OCI-LY7 (cell line): ENCODE results near the gene CDCA5. TPM values are rescaled to one million over a fixed set of nuclear protein-coding genes. Genes with fewer than 3 reads are reported as not detected.

Experiments
- BruUV-seq: library from RNA; stranded (reverse); fragments of 400-500 nt; replicated peaks from 2 replicates; lab custom pipeline; 2021; lab: Mats Ljungman, UMichigan
- CTCF ChIA-PET: fragments of 300-600 bp; sonication (Branson Sonifier 250); formaldehyde crosslinking; loops from one replicate; lab custom pipeline; 2022; ENCODE audit warnings: antibody characterized with exemption; ENCODE audit not compliant: unreplicated experiment; lab: Charles Lee
- POLR2A ChIA-PET: fragments of 300-600 bp; sonication (Branson Sonifier 250); formaldehyde crosslinking; loops from one replicate; lab custom pipeline; 2022; ENCODE audit warnings: antibody characterized with exemption; lab: Charles Lee
- DNase-seq: peaks from one replicate; pipeline ENCODE4 v3.0.0-alpha.2; 2015; ENCODE audit warnings: low spot score
- H2AFZ ChIP-seq: fragments of 200-600 bp; sonication (generic), shearing (Covaris generic); 2 replicates; pipeline ENCODE4 v1.6.1; 2014; ENCODE audit warnings: mild to moderate bottlenecking, antibody characterized with exemption, low read length, moderate library complexity
- H3K27ac ChIP-seq: fragments of 200-600 bp; sonication (generic); 2 replicates; pipeline ENCODE4 v1.5.1; 2014; ENCODE audit warnings: mixed run types, low read depth, mild to moderate bottlenecking, moderate library complexity, low read length, inconsistent platforms; ENCODE audit not compliant: poor library complexity, severe bottlenecking
- H3K36me3 ChIP-seq: fragments of 200-600 bp; sonication (generic); 2 replicates; pipeline ENCODE4 v1.6.1; 2014; ENCODE audit warnings: mild to moderate bottlenecking, antibody characterized with exemption, low read length, moderate library complexity, mixed read lengths; ENCODE audit not compliant: insufficient read depth
- H3K4me1 ChIP-seq: fragments of 200-600 bp; sonication (generic); 2 replicates; pipeline ENCODE4 v1.5.1; 2014; ENCODE audit warnings: mild to moderate bottlenecking, low read length; ENCODE audit not compliant: insufficient read depth, poor library complexity, severe bottlenecking
- H3K4me2 ChIP-seq: fragments of 200-600 bp; sonication (generic); 2 replicates; pipeline ENCODE4 v1.6.1; 2014; ENCODE audit warnings: mild to moderate bottlenecking, low read length
- H3K4me3 ChIP-seq: fragments of 200-600 bp; sonication (generic); 2 replicates; pipeline ENCODE4 v1.5.1; 2014; ENCODE audit warnings: mild to moderate bottlenecking, low read depth, low read length; ENCODE audit not compliant: poor library complexity, severe bottlenecking
- H3K79me2 ChIP-seq: fragments of 200-600 bp; sonication (generic); 2 replicates; pipeline ENCODE4 v1.6.1; 2016; ENCODE audit warnings: low read depth, mild to moderate bottlenecking, low read length, moderate library complexity, mixed read lengths; ENCODE audit not compliant: insufficient read depth
- H3K9me2 ChIP-seq: fragments of 200-600 bp; sonication (generic); 2 replicates; pipeline ENCODE4 v1.6.1; 2016; ENCODE audit warnings: mild to moderate bottlenecking, low read length, mixed read lengths; ENCODE audit not compliant: insufficient read depth
- H3K9me3 ChIP-seq: fragments of 200-600 bp; sonication (generic); 2 replicates; pipeline ENCODE4 v1.6.1; 2014; ENCODE audit warnings: mild to moderate bottlenecking, mixed run types, low read length, mixed read lengths
- H4K20me1 ChIP-seq: fragments of 200-600 bp; sonication (generic); 2 replicates; pipeline ENCODE4 v1.6.1; 2014; ENCODE audit warnings: mild to moderate bottlenecking, antibody characterized with exemption, low read length, moderate library complexity, mixed read lengths; ENCODE audit not compliant: insufficient read depth
- CTCF ChIP-seq: fragments of 200-600 bp; sonication (generic); conservative IDR thresholded peaks from 2 replicates; pipeline ENCODE4 v1.5.1; 2014; ENCODE audit warnings: mild to moderate bottlenecking, antibody characterized with exemption, low read length, moderate library complexity, mixed read lengths
- EZH2phosphoT487 ChIP-seq: fragments of 200-600 bp; sonication (generic); IDR thresholded peaks from 2 replicates; pipeline ENCODE4 v1.6.1; 2018; ENCODE audit warnings: low read depth, borderline replicate concordance, mild to moderate bottlenecking, mixed run types, antibody characterized with exemption, low read length, moderate library complexity, mixed read lengths
- intact Hi-C: fragments of 100-400 bp; cut with micrococcal nuclease; formaldehyde crosslinking; loops from one replicate; pipeline ENCODE4 v1.10.0; 2022; ENCODE audit not compliant: unreplicated experiment
- total RNA-seq, 2 experiments: library from RNA; depleted of rRNA in 1 of 2; stranded (reverse); fragments of >200 nt in 1 of 2; shearing (Covaris generic) in 1 of 2; gene quantifications; 2 replicates each; pipeline ENCODE4 v1.2.3, GENCODE V29; 2014 to 2022

Gene CDCA5
- total RNA-seq, 2 experiments from 2014 or later, result 135 to 151 TPM

- Histone ChIP-seq H3K27ac (no peak within 1 kb of the TSS), H3K4me3 (no peak within 1 kb of the TSS), H4K20me1 (no peaks in the 10 kb centered on the region), H3K4me2 (no peak within 1 kb of the TSS), H2AFZ (no peak within 1 kb of the TSS), H3K79me2 (no peaks in the 10 kb centered on the region), H3K36me3 (no peaks in the 10 kb centered on the region), H3K4me1 (peaks cover 39% of the 10 kb centered on the region), H3K9me3 (no peaks in the 10 kb centered on the region), H3K9me2 (no peaks in the 10 kb centered on the region)
- TF ChIP-seq EZH2phosphoT487, result no peak
- TF ChIP-seq CTCF, result no peak
- DNase-seq, result no peak
- BruUV-seq, result no TSS peak
- intact Hi-C loops, result no loop called here
- CTCF ChIA-PET, result interaction anchor here (0.6 to 0.7 kb wide), 2 partner anchors 31 to 211 kb away, joined by 3 read pairs; partner anchors contain the start of gene SNX15
- POLR2A ChIA-PET, result no interaction called here
Observed at GRCh38 chr11:65058419-65059054, 25.3 kb downstream of the CDCA5 start, which contains the start of gene NAALADL1. Gene NAALADL1 (minus strand): TSS chr11:65058553. CDS start chr11:65058521, 32 bp downstream.

GRCh38 chr11:65058012-65058411 is 25.8 kb downstream of the CDCA5 start:
- H3K9me2 ChIP-seq, result no peaks in the 10 kb centered on the region
- ChIA-PET POLR2A (interaction anchor here (0.6 kb wide), 1 partner anchor 24 kb away, joined by 4 read pairs; no protein-coding TSS in a partner anchor), CTCF (interaction anchor here (0.6 kb wide), 1 partner anchor 31 kb away, joined by 3 read pairs; the partner anchor contains the start of gene SNX15)
- intact Hi-C loops, result no loop called here
- H3K4me3 ChIP-seq, result no peak overlapping the region
- TF ChIP-seq EZH2phosphoT487, result no peak
- no peak for TF ChIP-seq CTCF
- H3K4me1 ChIP-seq, result peaks cover 44% of the 10 kb centered on the region
- no peak for DNase-seq
- H3K27ac ChIP-seq, result no peak overlapping the region
- no peaks in the 10 kb centered on the region for H3K36me3 ChIP-seq
- H3K9me3 ChIP-seq, result no peaks in the 10 kb centered on the region
- H3K79me2 ChIP-seq, result no peaks in the 10 kb centered on the region
- no TSS peak for BruUV-seq
- no peak overlapping the region for H2AFZ ChIP-seq
- H3K4me2 ChIP-seq, result no peak overlapping the region
- no peaks in the 10 kb centered on the region for H4K20me1 ChIP-seq

GRCh38 chr11:65057526-65057925 is 26.3 kb downstream of the CDCA5 start:
- ChIA-PET CTCF (no interaction called here), POLR2A (interaction anchor here (0.6 kb wide), 2 partner anchors 24 to 387 kb away, joined by 3 to 4 read pairs; no protein-coding TSS in a partner anchor)
- Histone ChIP-seq H3K4me2 (no peak overlapping the region), H4K20me1 (no peaks in the 10 kb centered on the region), H3K36me3 (no peaks in the 10 kb centered on the region), H3K9me2 (no peaks in the 10 kb centered on the region), H3K4me3 (no peak overlapping the region), H3K4me1 (peaks cover 46% of the 10 kb centered on the region), H3K9me3 (no peaks in the 10 kb centered on the region), H2AFZ (no peak overlapping the region), H3K27ac (no peak overlapping the region), H3K79me2 (no peaks in the 10 kb centered on the region)
- DNase-seq, result no peak
- no TSS peak for BruUV-seq
- TF ChIP-seq EZH2phosphoT487, result no peak
- intact Hi-C loops, result no loop called here
